Stomach smooth muscle (tissue), 2 donors: ENCODE results near the gene PDE6C.

Experiments
- H3K27ac ChIP-seq: one replicate; pipeline ENCODE4 v1.7.0; 2013; ENCODE audit warnings: mild to moderate bottlenecking, low read length, inconsistent platforms
- H3K27me3 ChIP-seq, 2 donors: one replicate each; pipeline ENCODE4 v1.7.0; 2013; ENCODE audit warnings: low read length in 2 of 2; ENCODE audit not compliant: insufficient read depth in 2 of 2, control insufficient read depth in 1 of 2
- H3K36me3 ChIP-seq, 2 donors: one replicate each; pipeline ENCODE4 v1.7.0; 2013; ENCODE audit warnings: low read length in 2 of 2; ENCODE audit not compliant: control insufficient read depth in 2 of 2, insufficient read depth in 2 of 2
- H3K4me1 ChIP-seq: one replicate; pipeline ENCODE4 v1.7.0; 2013; ENCODE audit warnings: low read length; ENCODE audit not compliant: control insufficient read depth, insufficient read depth
- H3K4me3 ChIP-seq, 2 donors: one replicate each; pipeline ENCODE4 v1.7.0; 2013; ENCODE audit warnings: low read length in 2 of 2
- H3K9ac ChIP-seq, 2 donors: one replicate each; pipeline ENCODE4 v1.7.0; 2013; ENCODE audit warnings: low read length in 2 of 2, mild to moderate bottlenecking in 1 of 2
- H3K9me3 ChIP-seq, 2 donors: one replicate each; pipeline ENCODE4 v1.7.0; 2013; ENCODE audit warnings: low read length in 2 of 2; ENCODE audit not compliant: control insufficient read depth in 2 of 2
- donor health status: healthy.
- donor health status: Pancreatic carcinoma.

Gene PDE6C

DNA sequence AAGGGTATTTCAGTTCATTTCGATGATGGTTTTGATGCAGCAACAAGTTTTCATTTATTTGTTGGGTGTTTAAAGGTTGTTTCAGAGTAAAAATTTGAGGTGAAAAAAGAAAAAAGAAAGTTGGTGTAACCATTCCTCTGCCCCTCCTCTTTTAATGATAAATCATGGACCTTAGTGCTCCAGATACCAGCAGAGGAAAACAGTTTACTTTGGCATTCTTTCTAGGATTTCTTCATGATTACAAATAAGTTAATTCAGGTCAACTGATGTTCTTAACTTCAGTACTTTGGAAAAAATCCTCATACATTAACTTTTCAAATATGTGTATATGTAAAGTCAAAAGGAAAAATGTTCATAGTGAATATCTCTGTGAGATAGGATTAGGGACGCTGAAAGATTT, 9.3 kb upstream of the PDE6C start:
- Histone ChIP-seq H3K27me3 (peaks cover 9 to 28% of the 10 kb centered on the region in 2 donors), H3K27ac (no peak overlapping the region), H3K4me3 (no peak overlapping the region), H3K9me3 (peaks cover 0 to 3% of the 10 kb centered on the region in 2 donors), H3K4me1 (peaks cover 4% of the 10 kb centered on the region), H3K36me3 (no peaks in the 10 kb centered on the region), H3K9ac (no peak overlapping the region)

DNA sequence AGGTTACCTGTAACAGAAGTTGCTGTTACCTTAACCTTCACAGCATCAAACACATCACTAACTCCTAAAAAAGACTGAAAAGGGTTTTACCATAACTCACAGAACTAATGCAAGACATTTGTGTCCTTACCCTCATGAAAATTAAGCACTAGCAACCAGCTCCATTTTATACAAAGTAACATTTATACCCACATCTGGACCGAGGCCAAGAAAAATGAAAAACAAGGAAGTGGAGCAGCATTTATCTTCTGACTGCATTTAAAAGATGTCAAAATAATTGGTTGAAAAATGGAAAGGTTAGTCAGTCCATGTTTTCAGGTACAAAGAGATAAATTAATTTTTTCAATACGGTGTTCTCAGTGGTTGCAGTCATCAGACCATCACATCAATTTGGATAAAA, 8.2 kb upstream of the PDE6C start:
- Histone ChIP-seq H3K4me1 (peaks cover 4% of the 10 kb centered on the region), H3K9ac (no peak overlapping the region), H3K36me3 (no peaks in the 10 kb centered on the region), H3K9me3 (peaks cover 0 to 3% of the 10 kb centered on the region in 2 donors), H3K4me3 (no peak overlapping the region), H3K27me3 (peaks cover 9 to 28% of the 10 kb centered on the region in 2 donors), H3K27ac (no peak overlapping the region)

DNA sequence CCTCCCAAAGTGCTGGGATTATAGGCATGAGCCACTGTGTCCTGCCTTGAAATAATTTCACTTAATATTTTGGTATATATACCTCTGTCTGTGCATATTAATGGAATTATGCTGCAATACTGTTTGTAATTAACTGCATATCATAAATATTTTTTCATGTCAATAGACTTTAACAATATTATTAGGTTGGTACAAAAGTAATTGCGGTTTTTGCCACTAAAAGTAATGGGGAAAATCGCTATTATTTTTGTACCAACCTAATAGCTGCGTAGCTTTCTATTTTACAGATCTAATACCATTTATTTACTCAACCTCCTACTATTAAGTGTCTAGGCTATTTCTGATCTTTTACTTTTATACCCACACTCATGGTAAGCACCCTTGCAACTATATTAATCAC, 3.9 kb upstream of the PDE6C start:
- H3K27ac ChIP-seq, result no peak overlapping the region
- no peaks in the 10 kb centered on the region for H3K36me3 ChIP-seq
- H3K9ac ChIP-seq, result no peak overlapping the region
- H3K4me1 ChIP-seq, result no peaks in the 10 kb centered on the region
- H3K9me3 ChIP-seq, result peaks cover 0 to 3% of the 10 kb centered on the region in 2 donors
- H3K27me3 ChIP-seq, result peaks cover 0 to 8% of the 10 kb centered on the region in 2 donors
- no peak overlapping the region for H3K4me3 ChIP-seq

DNA sequence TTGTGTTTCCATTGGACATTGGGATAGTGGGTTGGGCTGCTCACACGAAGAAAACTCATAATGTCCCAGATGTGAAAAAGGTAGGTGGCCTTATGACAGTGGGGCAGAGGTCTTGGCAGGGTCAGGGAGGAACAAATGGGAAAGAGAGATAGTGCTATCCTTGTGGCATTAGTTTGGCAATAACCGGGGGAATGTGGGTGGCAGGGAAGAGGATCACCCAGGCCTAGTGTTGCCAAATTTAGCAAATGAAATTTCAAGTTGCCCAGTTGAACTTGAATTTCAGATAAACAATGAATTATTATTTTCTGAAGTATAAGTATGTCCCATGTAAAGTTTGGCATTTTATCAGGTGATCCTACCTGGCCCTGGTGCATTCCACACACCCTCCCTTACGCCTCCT, 789 bp downstream of the PDE6C start:
- Histone ChIP-seq H3K9me3 (no peaks in the 10 kb centered on the region), H3K27me3 (no peaks in the 10 kb centered on the region), H3K36me3 (no peaks in the 10 kb centered on the region), H3K9ac (no peak overlapping the region), H3K27ac (no peak overlapping the region), H3K4me1 (no peaks in the 10 kb centered on the region), H3K4me3 (no peak overlapping the region)

DNA sequence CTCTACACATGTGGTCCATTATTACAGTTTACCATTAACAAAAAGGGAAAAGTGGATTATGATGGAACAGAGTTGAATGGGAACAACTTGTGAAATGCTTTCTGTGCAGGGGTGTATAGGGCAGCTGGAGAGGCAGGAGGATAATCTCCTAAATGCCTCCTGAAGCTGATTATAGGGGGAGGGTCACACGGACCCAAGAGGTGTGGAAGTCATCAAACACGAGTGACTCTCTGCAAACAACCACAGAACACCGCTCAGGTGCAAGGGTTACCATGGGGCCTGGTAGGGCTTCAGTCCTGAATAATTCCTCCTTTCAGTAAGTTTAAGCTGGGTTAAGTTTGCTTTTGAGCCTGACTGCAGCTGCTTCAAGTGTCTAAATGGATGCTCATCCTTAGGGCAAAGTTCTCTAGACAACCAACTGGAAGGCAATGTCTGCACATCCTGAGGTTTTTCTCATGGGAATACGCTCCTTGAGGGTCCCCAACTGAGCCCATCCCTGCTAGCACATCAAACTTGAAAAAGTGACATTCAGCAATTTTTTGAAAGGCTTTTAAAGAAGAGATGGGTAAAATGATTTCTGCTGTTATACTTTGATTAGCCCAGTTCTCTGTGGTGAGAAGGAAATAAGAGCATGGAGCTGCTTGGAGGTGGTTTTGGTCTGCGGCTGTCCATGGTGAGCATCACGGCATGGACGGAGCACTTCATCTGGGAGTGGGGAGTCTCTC, 1.9 kb downstream of the PDE6C start:
- Histone ChIP-seq H3K4me3 (no peak overlapping the region), H3K9me3 (no peaks in the 10 kb centered on the region), H3K36me3 (no peaks in the 10 kb centered on the region), H3K27me3 (no peaks in the 10 kb centered on the region), H3K27ac (no peak overlapping the region), H3K4me1 (no peaks in the 10 kb centered on the region), H3K9ac (no peak overlapping the region)

DNA sequence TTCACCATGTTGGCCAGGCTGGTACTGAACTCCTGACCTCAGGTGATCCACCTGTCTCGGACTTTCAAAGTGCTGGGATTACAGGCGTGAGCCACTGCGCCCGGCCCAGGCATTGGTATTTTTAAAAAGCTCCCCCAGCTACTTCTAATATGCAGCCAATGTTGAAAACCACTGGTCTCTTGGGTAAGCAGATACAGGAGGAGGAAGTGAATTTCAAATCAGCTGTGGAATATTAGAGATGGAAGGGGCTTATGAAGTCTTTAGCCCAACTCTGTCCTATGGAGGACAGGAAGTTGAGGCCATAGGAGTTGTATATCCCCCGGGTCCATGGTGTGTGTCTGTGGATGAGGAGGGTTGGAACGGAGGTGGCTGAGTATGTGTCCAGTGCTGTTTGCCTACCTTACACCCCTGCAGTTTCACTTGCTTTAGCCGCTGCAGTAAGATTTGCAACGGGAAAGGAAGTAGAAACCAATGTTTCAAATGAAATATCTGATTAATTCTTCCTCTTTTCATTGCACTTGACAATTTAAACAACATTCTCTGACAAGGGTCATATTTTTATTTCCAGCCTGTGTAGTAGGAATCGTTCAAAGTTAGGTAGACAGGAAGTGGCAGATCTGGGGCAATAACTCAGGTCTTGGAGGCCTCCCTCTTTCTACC, 3.4 kb downstream of the PDE6C start:
- Histone ChIP-seq H3K4me3 (no peak overlapping the region), H3K27ac (no peak overlapping the region), H3K27me3 (no peaks in the 10 kb centered on the region), H3K9ac (no peak overlapping the region), H3K36me3 (no peaks in the 10 kb centered on the region), H3K9me3 (no peaks in the 10 kb centered on the region), H3K4me1 (no peaks in the 10 kb centered on the region)

DNA sequence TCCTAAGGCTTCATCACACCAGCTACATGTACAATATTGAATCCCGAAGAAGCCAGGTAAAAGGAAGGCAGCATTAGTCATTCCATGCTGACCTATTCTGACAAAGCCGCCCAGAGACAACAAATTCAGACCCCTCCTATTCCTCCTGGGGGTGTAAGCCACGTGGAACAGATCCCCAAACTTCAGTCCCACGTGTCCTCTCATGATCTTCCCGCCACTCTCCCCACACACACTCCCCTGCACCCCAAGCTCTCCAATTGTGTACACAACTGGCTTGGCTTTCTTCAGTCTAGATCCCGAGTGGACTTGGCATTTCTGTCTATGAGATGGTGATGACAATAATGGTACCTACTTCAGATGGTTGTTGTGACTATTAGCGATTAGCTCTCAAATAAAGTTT, 8.6 kb downstream of the PDE6C start:
- no peaks in the 10 kb centered on the region for H3K4me1 ChIP-seq
- no peaks in the 10 kb centered on the region for H3K36me3 ChIP-seq
- H3K27ac ChIP-seq, result no peak overlapping the region
- no peaks in the 10 kb centered on the region for H3K27me3 ChIP-seq
- no peak overlapping the region for H3K4me3 ChIP-seq
- H3K9me3 ChIP-seq, result no peaks in the 10 kb centered on the region
- H3K9ac ChIP-seq, result no peak overlapping the region

DNA sequence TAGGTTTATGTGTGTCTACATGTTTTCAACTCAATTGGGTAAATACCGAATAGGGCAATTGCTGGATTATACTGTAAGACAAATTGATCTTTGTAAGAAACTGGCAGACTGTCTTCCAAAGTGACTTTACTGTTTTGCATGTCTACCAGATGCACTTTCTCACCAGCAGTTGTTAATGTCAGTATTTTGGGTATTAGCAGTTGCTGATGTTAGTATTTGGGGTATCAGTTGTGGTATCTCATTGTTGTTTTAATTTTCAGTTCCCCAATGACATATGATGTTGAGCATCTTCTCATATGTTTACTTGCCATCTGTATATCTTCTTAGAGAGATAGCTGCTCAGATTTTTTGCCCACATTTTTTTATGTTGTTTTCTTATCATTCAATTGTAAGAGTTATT, 10.6 kb downstream of the PDE6C start:
- Histone ChIP-seq H3K4me3 (no peak overlapping the region), H3K27ac (no peak overlapping the region), H3K27me3 (no peaks in the 10 kb centered on the region), H3K9me3 (no peaks in the 10 kb centered on the region), H3K9ac (no peak overlapping the region), H3K36me3 (no peaks in the 10 kb centered on the region), H3K4me1 (no peaks in the 10 kb centered on the region)

DNA sequence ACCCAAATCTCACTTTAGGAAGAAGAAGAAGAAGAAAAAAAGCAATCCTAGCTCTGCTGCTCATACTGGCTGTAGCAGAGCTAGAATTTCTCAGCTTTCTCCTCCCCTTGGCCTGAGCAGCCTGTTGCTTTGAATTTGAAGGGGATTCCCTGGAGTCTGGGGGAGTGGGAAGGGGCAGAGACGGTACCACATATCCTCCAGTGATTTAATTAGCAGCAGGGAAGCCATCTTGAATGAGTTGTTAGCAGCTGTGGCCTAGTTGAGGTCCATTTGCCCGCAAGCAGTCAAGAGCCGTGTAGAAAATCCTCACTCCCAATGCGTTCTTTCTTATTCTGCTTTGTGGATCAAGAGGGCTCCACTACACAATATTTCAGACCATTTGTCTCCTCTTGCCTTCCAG, 16.5 kb downstream of the PDE6C start:
- H3K27ac ChIP-seq, result no peak overlapping the region
- no peaks in the 10 kb centered on the region for H3K36me3 ChIP-seq
- no peaks in the 10 kb centered on the region for H3K27me3 ChIP-seq
- H3K4me3 ChIP-seq, result no peak overlapping the region
- H3K4me1 ChIP-seq, result no peaks in the 10 kb centered on the region
- no peak overlapping the region for H3K9ac ChIP-seq
- H3K9me3 ChIP-seq, result no peaks in the 10 kb centered on the region

DNA sequence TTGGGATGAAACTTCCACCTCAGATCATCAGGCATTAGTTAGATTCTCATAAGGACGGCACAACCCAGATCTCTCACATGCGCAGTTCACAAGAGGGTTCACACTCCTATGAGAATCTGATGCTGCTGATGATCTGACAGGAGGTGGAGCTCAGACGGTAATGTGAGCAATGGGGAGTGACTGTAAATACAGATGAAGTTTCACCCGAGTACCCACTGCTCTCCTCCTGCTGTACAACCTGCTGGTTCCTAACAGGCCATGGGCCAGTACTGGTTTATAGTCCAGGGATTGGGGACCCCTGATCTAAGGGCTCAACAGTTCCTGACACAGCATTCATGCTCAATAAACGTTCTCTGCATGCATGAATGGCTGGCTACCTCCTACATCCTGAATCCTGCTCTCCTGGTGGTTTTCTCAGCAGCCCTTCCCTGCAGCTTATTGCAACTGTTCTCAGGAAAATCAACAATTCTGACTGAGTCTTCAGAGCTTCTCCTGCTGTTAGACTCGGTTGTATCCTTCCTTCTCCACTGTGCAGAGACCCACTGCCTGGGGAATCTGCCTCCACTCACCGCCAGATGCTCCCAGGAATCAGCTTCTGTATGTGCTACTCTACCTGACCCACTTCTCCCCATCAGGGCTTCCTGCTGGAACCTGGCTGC, 17.4 kb downstream of the PDE6C start:
- Histone ChIP-seq H3K9ac (no peak overlapping the region), H3K4me3 (no peak overlapping the region), H3K27me3 (no peaks in the 10 kb centered on the region), H3K36me3 (no peaks in the 10 kb centered on the region), H3K9me3 (no peaks in the 10 kb centered on the region), H3K4me1 (no peaks in the 10 kb centered on the region), H3K27ac (no peak overlapping the region)
